GM18951 (cell line): ENCODE data around the gene UBE2E2.

Experiments used
- POLR2A ChIP-seq: IDR thresholded peaks from 4 replicates; pipeline ENCODE4 v1.6.1; 2011; ENCODE audit warnings: mild to moderate bottlenecking; ENCODE audit not compliant: insufficient read length, insufficient read depth; ENCODE audit errors: extremely low read depth
- in situ Hi-C: fragments of 300-500 bp; cut with MboI; formaldehyde crosslinking; loops from one replicate; pipeline ENCODE4 v1.12.0; 2022; ENCODE audit warnings: low sequenced_read_pairs, mixed read lengths, inconsistent platforms; ENCODE audit not compliant: unreplicated experiment

UBE2E2 gene

DNA sequence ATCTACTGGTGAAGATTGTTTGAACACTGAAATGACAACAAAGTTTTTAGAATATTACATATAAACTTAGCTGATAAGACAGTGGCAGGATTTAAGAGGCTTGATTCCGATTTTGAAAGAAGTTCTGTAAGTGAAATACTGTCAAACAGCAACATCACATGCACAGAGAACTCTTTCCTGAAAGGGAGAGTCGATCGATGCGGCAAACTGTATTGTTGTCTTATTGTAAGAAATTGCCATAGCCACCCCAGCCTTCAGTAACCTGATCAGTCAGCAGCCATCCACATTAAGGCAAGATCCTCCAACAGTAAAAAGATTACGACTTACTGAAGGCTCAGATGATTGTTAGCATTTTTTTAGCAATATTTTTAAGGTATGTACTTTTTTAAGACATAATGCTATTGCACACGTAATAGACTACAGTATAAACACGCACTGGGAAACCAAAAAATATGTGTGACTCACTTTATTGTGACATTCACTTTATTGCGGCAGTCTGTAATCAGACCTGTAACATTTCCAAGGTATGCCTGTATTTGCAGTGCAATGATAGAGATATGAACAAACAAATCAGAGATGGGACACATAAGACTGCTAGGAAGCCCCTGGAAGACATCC is 377.1 kb downstream of the UBE2E2 start:
- in situ Hi-C loops: no loop called here
- no peak for TF ChIP-seq POLR2A

DNA sequence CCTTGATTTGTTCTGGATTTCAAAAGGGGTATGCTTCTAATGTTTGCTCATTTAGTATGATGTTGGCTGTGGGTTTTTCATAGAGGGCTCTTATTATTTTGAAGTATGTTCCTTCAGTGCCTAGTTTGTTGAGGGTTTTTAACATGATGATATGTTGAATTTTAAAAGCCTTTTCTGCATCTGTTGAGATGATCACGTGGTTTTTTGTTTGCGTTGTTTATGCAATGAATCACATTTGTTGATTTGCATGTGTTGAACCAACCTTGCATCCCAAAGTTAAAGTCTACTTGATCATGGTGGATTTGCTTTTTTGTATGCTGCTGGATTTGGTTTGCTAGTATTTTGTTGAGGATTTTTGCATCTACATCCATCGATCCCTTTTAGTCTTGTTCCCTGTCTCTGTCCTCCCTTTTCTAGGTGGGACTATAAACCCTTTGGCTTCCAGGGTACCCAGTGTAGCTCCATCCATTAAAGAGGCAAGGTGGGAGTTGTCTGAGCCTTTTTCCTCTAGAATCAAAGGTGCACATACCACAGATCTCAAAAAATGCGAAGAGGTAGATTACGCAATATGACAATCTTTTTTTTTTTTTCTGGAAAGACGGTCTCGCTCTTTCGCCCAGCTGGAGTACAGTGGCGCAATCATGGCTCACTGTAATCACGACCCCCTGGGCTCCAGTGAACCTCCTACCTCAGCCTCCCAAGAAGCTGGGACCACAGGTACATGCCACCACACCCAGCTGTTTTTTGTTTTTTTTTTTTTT is 381.0 kb downstream of the UBE2E2 start:
- TF ChIP-seq POLR2A: no peak
- in situ Hi-C loops: no loop called here

DNA sequence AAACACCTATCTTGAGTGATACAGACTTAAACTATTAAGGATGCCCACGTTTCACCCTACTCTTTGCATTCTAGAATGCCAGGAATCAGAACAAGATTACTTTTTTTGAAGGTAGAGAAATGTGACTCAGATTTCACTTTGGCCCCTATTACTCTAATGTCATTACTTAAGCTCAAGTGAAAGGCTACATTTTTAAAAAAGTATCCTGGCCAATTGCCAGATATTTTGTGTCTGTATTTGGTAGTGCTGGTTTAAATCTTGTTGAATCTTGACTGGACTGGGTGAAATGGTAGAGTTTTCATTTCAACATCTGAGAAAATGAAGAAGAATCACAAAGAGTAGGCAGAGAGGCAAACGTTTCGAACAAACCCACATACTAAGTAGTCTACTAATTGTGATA is 384.4 kb downstream of the UBE2E2 start:
- no peak for TF ChIP-seq POLR2A
- in situ Hi-C loops: no loop called here

DNA sequence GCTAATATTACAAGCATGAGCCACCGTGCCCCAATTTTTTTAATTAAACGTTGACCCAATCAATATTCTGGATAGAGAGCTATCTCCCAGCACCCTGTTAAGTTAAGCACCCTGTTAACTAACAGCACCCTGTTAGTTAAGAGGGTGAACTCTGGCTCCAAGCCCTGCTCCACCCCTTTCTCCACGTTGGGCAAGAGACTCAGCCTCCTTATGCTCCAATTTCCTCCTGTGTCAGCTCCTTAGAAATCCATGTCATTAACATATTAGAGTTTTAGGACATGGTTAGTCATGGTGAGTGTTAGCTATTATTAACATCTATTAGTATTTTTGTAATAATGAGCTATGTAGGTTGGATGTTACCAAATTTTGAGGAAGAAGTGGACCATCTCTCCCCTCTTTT is 385.4 kb downstream of the UBE2E2 start:
- in situ Hi-C loops: no loop called here
- no peak for TF ChIP-seq POLR2A

DNA sequence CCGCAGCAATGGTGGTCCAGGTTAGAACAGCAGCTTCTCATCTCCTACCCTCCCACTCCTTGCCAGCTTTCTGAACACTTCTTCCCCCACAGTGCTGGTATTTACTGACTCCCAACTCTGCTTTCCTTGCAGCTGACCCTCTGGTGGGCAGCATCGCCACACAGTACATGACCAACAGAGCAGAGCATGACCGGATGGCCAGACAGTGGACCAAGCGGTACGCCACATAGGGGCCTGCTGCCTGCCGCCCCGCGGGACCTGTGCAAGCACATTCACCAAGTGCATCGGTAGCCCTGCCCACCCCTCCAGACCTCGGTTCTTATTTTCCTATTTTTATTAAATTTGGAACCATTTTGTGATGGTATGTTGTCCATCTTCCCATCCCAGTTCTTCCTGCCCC is 386.5 kb downstream of the UBE2E2 start:
- no peak for TF ChIP-seq POLR2A
- in situ Hi-C loops: no loop called here

DNA sequence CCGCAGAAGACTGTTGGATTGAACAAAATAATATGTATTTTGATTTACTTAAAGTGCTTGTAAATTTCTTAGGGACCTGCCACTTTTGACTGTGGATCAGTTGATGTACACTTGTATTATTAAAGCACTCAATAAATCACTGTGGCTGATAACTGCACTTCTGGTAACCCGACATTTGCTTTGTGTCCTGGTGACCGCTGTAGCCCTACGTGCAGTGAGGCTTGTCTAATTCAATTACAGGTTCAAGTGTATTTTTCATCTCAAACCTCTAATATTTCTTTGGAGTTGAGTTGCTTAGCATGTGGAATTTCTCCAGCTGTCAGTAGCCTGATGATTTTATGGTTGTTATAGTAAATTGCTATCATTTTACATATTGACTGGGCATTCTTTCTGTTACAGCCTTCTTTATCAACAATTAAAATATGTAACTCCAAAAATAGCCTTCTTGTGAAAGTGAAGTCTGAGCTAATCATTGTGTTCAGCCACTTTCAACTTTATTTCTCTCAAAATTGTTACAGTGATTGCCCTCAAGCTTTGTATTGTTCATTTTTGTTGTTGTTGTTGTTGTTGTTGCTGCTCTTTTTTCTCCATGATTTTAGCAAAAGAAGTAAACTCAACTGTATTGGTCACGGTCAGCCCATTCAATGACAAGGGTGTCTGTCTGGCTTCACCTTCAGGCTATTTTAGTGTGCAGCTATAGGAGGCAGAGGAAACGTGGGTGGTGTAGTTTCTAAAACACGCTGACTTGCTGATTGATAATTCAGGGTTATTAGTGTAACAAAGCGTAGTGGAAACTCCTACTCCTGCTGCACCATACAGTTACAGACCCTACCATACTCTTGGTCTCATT is 387.5 kb downstream of the UBE2E2 start:
- in situ Hi-C loops: no loop called here
- no peak for TF ChIP-seq POLR2A

DNA sequence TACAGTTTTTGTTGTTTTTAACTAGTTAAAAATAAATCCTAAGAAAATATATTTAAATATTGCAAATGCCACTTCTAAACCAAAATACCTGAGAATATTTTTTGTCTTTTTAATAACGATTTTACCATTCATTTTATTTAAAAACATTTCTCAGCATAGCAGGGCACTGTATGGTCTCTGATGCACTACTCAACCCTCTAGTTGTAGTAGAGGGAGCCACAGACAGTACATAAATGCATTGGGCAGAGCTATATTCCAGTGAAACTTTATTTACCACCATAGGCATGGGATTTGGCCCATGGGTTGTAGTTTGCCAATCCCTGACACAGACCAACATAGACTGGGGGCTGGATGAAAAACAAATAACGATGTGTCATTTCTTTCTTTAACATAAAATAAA is 388.2 kb downstream of the UBE2E2 start:
- no peak for TF ChIP-seq POLR2A
- in situ Hi-C loops: no loop called here

DNA sequence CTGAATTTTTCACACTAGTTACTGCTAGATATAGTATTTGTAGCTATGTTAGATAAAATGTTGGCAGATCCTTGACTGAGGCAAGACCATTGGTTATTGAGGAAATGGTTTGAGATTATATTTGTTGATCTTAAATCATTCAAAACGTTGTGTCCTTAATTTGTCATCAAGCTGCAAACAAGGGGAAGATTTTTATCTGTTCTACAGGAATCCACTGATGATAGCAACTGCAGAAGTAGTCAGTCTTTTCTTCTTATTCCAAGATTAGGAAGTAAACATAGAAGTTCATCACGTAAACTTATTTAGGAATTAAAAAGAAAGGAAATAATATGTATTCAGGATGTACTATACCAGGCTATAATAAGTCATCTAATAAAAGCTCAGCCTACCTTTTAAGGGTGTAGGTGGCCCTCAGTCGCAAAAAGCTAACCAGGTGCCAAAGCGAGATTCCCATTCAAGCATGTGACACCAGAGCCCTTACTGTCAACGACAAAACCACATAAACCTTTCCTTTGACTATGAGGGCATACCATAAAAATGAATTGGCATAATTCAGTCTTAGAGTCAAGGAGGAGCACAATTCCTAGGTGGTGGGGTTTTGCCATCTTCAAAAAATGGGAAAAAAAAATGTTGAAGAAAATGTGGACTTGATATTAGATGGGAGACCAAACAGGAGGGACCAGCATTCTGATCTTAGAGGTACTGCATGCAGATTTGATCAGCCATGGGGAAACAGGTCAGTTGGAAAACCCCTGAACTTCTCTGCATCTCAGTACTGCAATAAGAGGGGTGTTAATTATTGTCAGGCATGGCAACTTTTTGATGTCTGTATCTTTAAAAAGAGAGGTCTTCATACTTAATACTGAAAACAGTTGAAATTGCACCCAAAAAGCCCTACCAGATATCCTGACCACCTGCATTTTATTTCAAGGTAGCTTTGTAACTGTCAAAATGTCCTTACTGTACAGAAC is 390.1 kb downstream of the UBE2E2 start:
- no peak for TF ChIP-seq POLR2A
- in situ Hi-C loops: no loop called here

DNA sequence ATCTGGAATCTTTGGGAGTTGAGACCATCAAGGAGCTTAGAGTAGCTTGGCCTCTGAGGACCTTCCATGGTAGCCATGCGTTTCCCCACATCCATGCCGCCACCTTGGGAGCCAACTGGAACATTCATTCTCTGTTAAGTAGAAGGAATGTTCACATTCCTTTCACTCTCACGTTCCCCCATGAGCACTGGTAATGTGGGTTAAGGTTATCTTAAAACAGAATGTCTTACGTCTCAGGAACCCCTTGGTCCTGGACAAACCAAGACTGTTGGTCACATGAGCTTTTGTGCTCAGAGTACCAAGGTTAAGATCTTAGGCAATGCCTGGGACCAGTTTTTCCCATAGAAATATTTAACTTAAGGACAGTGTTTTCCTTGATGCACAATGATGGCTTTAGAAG is 390.9 kb downstream of the UBE2E2 start:
- in situ Hi-C loops: no loop called here
- TF ChIP-seq POLR2A: no peak

DNA sequence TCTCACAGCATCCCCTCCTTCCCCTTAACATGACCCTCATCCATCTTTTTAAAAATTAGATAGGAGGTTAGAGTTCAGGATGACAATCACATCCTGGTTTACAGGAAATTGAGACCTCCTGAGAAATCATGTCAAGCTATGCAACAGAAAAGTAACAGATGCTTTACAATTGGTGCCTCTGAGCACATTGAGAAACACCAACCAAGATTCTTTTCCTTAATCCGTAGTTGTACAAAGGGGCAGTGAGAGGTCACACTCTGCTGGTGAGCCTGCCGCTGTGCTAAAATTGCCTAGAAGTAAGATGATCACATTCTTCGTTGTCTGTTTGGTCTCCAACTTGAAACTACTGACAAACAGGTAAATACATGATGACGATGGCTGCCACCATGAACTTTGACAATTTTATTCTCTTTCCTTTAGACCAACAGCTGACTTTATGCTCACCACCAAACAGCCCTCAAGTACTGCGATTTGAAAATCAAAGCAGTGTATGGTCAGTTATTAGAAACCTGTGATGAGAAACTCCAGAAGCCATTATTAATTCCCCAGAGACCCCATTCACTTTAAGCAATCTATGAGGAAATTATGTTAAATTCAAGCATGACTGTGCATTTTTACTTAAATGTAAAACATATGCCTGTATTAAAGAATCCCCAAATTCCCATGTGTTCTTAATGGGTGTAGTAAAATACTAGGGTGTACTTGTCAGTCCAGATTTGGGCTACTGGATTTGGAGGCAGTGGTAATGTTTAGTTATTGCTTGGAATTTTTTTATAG is 392.0 kb downstream of the UBE2E2 start:
- no peak for TF ChIP-seq POLR2A
- in situ Hi-C loops: no loop called here

DNA sequence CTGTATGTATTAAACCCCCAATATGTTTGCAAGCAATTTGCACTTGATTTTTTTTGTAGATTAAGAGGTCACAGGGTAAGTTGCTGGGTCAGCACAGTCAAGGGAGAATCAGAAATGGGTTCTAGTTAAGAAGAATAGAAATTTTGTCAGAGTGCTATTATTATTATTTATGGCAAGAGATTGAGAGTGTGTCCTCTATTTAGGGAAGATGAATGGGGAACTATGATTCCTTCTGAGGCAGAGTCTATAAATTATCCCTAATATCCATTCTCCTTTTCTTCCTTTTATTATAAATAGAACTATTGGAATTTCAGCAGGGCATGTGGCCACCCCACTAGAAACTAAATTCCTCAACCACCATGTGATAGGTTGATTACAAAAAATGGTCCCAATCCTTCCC is 392.7 kb downstream of the UBE2E2 start:
- TF ChIP-seq POLR2A: no peak
- in situ Hi-C loops: no loop called here
